Measurements from ENCODE around the gene MAD1L1. TPM values are rescaled to one million over a fixed set of nuclear protein-coding genes. Genes with fewer than 3 reads are reported as not detected.

MAD1L1 gene
- total and polyA plus RNA-seq, 2 of the 8 experiments (the other 6 are each of a cell fraction or from before 2014, with no cell fraction given): 40.4 to 44.6 TPM

DNA sequence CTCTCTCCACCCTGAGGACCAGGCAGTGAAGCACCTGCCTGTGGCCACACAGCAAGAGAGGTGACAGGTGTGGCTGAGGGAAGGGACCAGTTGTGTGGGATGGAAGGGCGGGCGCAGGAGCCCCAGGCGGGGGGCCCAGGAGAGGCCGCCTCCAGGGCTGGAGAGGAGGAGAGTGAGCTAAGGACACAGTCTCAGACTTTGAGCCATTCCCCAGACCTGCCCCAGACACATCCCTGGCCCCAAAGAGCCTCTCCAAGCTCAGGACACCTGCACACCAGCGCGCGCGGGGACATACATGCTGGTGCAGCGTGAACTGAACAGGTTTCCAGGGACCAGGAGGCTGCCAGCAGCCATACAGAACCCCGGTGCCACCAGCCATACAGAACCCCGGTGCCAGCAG lies 237.3 kb downstream of the MAD1L1 start:
- Histone ChIP-seq H3K79me1 (ENCODE audit: low read depth, low read length) (peaks cover 3% of the 10 kb centered on the region; the same call in 1 of the 2 replicates), H2BK15ac (ENCODE audit: low read length) (no peak overlapping the region), H3K9me3 (ENCODE audit: insufficient read depth in 2 of 2, low read depth in 1 of 2, low read length in 1 of 2) (no peaks in the 10 kb centered on the region), H2BK120ac (replicated peaks; ENCODE audit: low read depth, low read length) (no peak overlapping the region), H3K56ac (replicated peaks; ENCODE audit: insufficient read length, low read depth, low read length) (no peak overlapping the region), H4K20me1 (replicated peaks in 1 of 2; ENCODE audit: control insufficient read depth in 1 of 2, insufficient read depth in 2 of 2, low read length in 2 of 2) (peaks cover 1 to 2% of the 10 kb centered on the region in 2 experiments), H4K5ac (ENCODE audit: insufficient read length, low read depth, low read length) (no peak overlapping the region), H3K27ac (ENCODE audit: low read depth, low read length) (no peak overlapping the region), H2BK20ac (ENCODE audit: low read length) (no peak overlapping the region), H3K9ac (replicated peaks in 1 of 4; ENCODE audit: extremely low read depth in 1 of 4, low read depth in 3 of 4, low read length in 3 of 4) (no peak overlapping the region), H4K8ac (ENCODE audit: extremely low read depth, insufficient read depth, low read length) (peak overlapping the region; percentile 88), H3K4me1 (replicated peaks in 1 of 4; ENCODE audit: control insufficient read depth in 3 of 4, insufficient read depth in 4 of 4, low read length in 3 of 4) (peaks cover 0 to 3% (median 0%) of the 10 kb centered on the region in 4 experiments; a peak in 2 of 7 replicates), H3K23ac (ENCODE audit: insufficient read length) (no peak overlapping the region), H3K36me3 (ENCODE audit: control insufficient read depth in 2 of 4, insufficient read depth in 4 of 4, low read length in 3 of 4) (no peaks in the 10 kb centered on the region), H3K4me3 (ENCODE audit: extremely low read depth in 1 of 4, insufficient read depth in 2 of 4, low read depth in 3 of 4, low read length in 4 of 4) (no peak overlapping the region), H3K14ac (ENCODE audit: insufficient read length) (no peak overlapping the region), H2BK12ac (ENCODE audit: low read depth, low read length) (no peak overlapping the region), H3K27me3 (replicated peaks in 1 of 4; ENCODE audit: control insufficient read depth in 3 of 4, extremely low read depth in 1 of 4, insufficient read depth in 3 of 4, low read length in 3 of 4) (no peaks in the 10 kb centered on the region), H3K18ac (ENCODE audit: extremely low read depth, low read length) (no peak overlapping the region), H3K4ac (replicated peaks; ENCODE audit: insufficient read length, low read depth, low read length) (no peak overlapping the region), H3K23me2 (ENCODE audit: low read depth, low read length) (no peaks in the 10 kb centered on the region), H2AK5ac (ENCODE audit: low read depth, low read length) (no peak overlapping the region), H2BK5ac (ENCODE audit: low read depth, low read length) (no peak overlapping the region), H3K79me2 (ENCODE audit: control insufficient read depth in 1 of 2, insufficient read depth in 2 of 2, low read length in 2 of 2) (no peaks in the 10 kb centered on the region), H3K4me2 (ENCODE audit: insufficient read depth in 1 of 2, low read depth in 2 of 2, low read length in 2 of 2) (no peak overlapping the region), H4K91ac (replicated peaks; ENCODE audit: insufficient read length, low read length) (no peak overlapping the region), H2AFZ (ENCODE audit: low read length) (no peak overlapping the region)
- ChIA-PET CTCF (ENCODE audit: partially characterized antibody) (interaction anchor here (0.6 kb wide), 1 partner anchor 718 kb away, joined by 3 read pairs; no protein-coding TSS in a partner anchor), POLR2A (ENCODE audit: partially characterized antibody) (no interaction called here)
- FAIRE-seq: no peak
- no peak for DNase-seq (ENCODE audit: low read depth in 1 of 2, low spot score in 2 of 2)
- 83% methylated on average over 11 of the region's 11 CpGs; no CpG with 5 or more reads in 1 of the 2 experiments for WGBS, 2 experiments (ENCODE audit: extremely low coverage in 1 of 2, insufficient coverage in 1 of 2, insufficient read length in 1 of 2, insufficient replicate concordance in 2 of 2, low coverage in 1 of 2, low lambda C conversion rate in 2 of 2, missing lambda C conversion rate in 1 of 2)
- TF ChIP-seq EP300 (IDR thresholded peaks at IDR 0.05; ENCODE audit: borderline replicate concordance in 1 of 2, low read depth in 2 of 2, low read length in 2 of 2): no peak
